Measurements from ENCODE around the gene ULBP2.
A peak's percentile ranks its signal among the peaks of the same experiment; 100 is the strongest.
"Not testable (repeated sequence)": the region's sequence is repeated elsewhere in the genome, so short reads cannot be mapped to it uniquely, and the experiment has no call there.

The ULBP2 gene

DNA sequence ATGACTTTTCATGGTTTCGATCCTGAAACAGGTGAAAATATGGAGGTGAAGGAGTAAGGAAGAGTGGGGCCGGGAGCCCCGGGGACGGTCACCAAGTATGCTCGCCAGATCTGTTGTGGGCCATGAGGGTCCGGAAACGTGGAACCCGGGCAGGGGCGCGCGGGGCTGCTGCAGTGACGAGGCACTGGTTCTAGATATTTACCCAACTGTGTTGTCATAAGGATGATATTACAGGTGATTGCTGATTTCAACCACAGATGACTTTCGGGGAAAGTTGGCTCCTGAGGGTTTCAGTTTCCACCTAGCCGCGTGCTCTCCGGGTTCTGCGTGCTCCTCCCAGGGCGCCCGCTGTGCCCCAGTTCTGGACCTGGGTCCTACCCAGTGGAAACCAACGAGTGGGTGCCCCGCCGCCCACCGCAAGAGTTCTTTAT, 31.1 kb upstream of the ULBP2 start:
- Histone ChIP-seq H3K36me3 (replicated peaks; ENCODE audit: insufficient read depth, low read length) (no peaks in the 10 kb centered on the region), H3K79me2 (ENCODE audit: low read length) (no peaks in the 10 kb centered on the region), H2AFZ (ENCODE audit: low read length) (no peak overlapping the region), H3K9me2 (replicated peaks; ENCODE audit: insufficient read depth, low read length) (no peaks in the 10 kb centered on the region), H4K20me1 (ENCODE audit: insufficient read depth, low read length) (no peaks in the 10 kb centered on the region), H3K9ac (ENCODE audit: low read length) (no peak overlapping the region), H3K4me1 (ENCODE audit: low read length) (no peaks in the 10 kb centered on the region), H3K27me3 (replicated peaks; ENCODE audit: insufficient read depth, low read length) (peaks cover 79% of the 10 kb centered on the region), H3F3A (ENCODE audit: insufficient read depth, low read length) (no peaks in the 10 kb centered on the region), H3K27ac (ENCODE audit: low read length) (no peak overlapping the region), H3K9me3 (replicated peaks; ENCODE audit: insufficient read depth, low read length) (no peaks in the 10 kb centered on the region), H3K4me3 (ENCODE audit: low read length) (no peak overlapping the region), H3K4me2 (ENCODE audit: low read depth, low read length) (no peak overlapping the region)
- TF ChIP-seq, protein P1, sequence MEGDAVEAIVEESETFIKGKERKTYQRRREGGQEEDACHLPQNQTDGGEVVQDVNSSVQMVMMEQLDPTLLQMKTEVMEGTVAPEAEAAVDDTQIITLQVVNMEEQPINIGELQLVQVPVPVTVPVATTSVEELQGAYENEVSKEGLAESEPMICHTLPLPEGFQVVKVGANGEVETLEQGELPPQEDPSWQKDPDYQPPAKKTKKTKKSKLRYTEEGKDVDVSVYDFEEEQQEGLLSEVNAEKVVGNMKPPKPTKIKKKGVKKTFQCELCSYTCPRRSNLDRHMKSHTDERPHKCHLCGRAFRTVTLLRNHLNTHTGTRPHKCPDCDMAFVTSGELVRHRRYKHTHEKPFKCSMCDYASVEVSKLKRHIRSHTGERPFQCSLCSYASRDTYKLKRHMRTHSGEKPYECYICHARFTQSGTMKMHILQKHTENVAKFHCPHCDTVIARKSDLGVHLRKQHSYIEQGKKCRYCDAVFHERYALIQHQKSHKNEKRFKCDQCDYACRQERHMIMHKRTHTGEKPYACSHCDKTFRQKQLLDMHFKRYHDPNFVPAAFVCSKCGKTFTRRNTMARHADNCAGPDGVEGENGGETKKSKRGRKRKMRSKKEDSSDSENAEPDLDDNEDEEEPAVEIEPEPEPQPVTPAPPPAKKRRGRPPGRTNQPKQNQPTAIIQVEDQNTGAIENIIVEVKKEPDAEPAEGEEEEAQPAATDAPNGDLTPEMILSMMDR (IDR thresholded peaks at IDR 0.05; ENCODE audit: low read length), result no peak
- TF ChIP-seq EZH2 (optimal IDR thresholded peaks at IDR 0.05; ENCODE audit: low read depth, low read length), result no peak
- TF ChIP-seq EZH2phosphoT487 (IDR thresholded peaks at IDR 0.05; ENCODE audit: low read length), result no peak
- DNase-seq, result peak; percentile 7

DNA sequence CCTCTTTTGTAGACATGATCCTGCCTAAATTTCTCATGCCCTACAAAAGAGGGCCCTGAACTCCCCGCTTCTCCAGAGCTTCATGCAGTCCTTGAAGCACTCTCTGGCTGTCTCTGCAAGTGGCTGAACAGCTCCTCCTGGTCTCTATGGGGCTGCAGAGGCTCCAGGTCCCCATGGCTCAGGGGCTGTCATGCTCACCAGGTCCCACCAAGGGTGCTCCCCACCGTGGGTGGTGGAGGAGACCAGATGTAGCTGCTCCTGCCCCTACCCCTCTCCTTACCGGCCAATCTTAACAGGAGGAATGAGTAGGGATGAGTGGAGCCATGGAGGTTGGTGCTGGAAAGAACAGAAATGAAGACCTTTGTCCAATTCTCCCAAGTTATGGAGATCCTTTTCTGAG, 29.1 kb upstream of the ULBP2 start:
- H3K9ac ChIP-seq (ENCODE audit: low read length); H3K9me3 ChIP-seq (replicated peaks; ENCODE audit: insufficient read depth, low read length); H3K4me2 ChIP-seq (ENCODE audit: low read depth, low read length); H3K4me1 ChIP-seq (ENCODE audit: low read length); H4K20me1 ChIP-seq (ENCODE audit: insufficient read depth, low read length); H3K36me3 ChIP-seq (replicated peaks; ENCODE audit: insufficient read depth, low read length); H3K4me3 ChIP-seq (ENCODE audit: low read length); H3K9me2 ChIP-seq (replicated peaks; ENCODE audit: insufficient read depth, low read length); H3F3A ChIP-seq (ENCODE audit: insufficient read depth, low read length); H2AFZ ChIP-seq (ENCODE audit: low read length); H3K27ac ChIP-seq (ENCODE audit: low read length); DNase-seq; H3K79me2 ChIP-seq (ENCODE audit: low read length): not testable (repeated sequence)
- peaks cover 72% of the 10 kb centered on the region for H3K27me3 ChIP-seq (replicated peaks; ENCODE audit: insufficient read depth, low read length)

DNA sequence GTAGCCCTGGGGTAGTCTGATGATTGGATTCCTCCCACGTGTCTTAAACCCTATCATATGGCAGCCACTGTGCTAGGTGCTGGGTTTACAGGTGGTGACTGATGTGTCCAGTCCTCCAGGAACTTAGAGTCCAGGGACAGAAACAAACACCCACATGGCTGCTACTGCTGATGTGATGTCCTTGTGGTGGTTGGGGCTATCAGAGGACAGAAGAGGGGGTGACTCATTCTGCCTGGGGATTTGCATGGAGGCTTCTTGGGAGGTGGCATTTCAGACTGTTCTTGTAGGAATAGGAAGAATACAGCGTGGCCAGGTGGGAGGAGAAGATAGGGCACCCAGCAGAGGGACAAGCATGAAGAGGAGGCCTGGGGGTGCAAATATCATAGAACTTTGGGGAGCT, 28.7 kb upstream of the ULBP2 start:
- H2AFZ ChIP-seq (ENCODE audit: low read length), result no peak overlapping the region
- H3K79me2 ChIP-seq (ENCODE audit: low read length), result no peaks in the 10 kb centered on the region
- no peaks in the 10 kb centered on the region for H3K36me3 ChIP-seq (replicated peaks; ENCODE audit: insufficient read depth, low read length)
- H3K4me3 ChIP-seq (ENCODE audit: low read length), result no peak overlapping the region
- H4K20me1 ChIP-seq (ENCODE audit: insufficient read depth, low read length), result no peaks in the 10 kb centered on the region
- H3K4me2 ChIP-seq (ENCODE audit: low read depth, low read length), result no peak overlapping the region
- no peaks in the 10 kb centered on the region for H3K9me2 ChIP-seq (replicated peaks; ENCODE audit: insufficient read depth, low read length)
- no peak overlapping the region for H3K27ac ChIP-seq (ENCODE audit: low read length)
- H3K9ac ChIP-seq (ENCODE audit: low read length), result no peak overlapping the region
- peaks cover 72% of the 10 kb centered on the region for H3K27me3 ChIP-seq (replicated peaks; ENCODE audit: insufficient read depth, low read length)
- TF ChIP-seq EZH2phosphoT487 (IDR thresholded peaks at IDR 0.05; ENCODE audit: low read length) (no peak), EZH2 (optimal IDR thresholded peaks at IDR 0.05; ENCODE audit: low read depth, low read length) (no peak)
- TF ChIP-seq, protein P1 (IDR thresholded peaks at IDR 0.05; ENCODE audit: low read length), result no peak
- no peak for DNase-seq
- no peaks in the 10 kb centered on the region for H3F3A ChIP-seq (ENCODE audit: insufficient read depth, low read length)
- H3K4me1 ChIP-seq (ENCODE audit: low read length), result no peaks in the 10 kb centered on the region
- H3K9me3 ChIP-seq (replicated peaks; ENCODE audit: insufficient read depth, low read length), result no peaks in the 10 kb centered on the region

DNA sequence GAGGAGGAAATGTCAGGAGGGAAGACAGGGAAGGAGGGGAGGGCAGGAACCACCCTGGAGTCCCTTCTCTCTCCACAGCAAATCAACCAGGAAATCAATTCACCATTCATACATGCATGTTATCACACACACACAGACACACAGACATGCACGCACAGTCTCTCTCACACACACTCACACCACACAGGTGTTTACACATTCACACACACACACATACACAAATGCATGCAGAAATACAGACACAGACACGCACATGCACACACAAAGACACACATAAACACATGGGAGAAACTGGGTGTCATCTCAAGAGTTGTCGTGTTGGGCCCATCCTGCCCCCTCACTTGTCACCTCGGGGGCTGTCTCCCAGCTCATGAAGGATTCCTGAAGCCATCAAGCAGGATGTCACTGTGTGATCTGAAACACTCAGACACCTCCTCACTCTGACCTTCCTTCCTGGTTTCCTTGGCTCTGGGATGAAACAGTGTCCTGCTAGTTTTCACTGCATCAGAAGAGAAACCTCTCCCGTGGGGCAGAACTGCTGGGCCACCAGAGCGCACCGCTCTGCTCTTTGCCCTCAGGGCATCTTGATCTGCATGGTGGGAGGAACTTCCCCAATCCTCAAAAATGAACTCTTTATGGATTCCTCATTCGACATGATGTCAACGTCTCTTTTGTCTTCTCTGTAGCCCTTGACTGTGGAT, 28.1 kb upstream of the ULBP2 start:
- no peak overlapping the region for H3K27ac ChIP-seq (ENCODE audit: low read length)
- H3K9me3 ChIP-seq (replicated peaks; ENCODE audit: insufficient read depth, low read length), result no peaks in the 10 kb centered on the region
- H3K9ac ChIP-seq (ENCODE audit: low read length), result no peak overlapping the region
- H3K27me3 ChIP-seq (replicated peaks; ENCODE audit: insufficient read depth, low read length), result peaks cover 74% of the 10 kb centered on the region
- H3K79me2 ChIP-seq (ENCODE audit: low read length), result no peaks in the 10 kb centered on the region
- no peaks in the 10 kb centered on the region for H4K20me1 ChIP-seq (ENCODE audit: insufficient read depth, low read length)
- DNase-seq, result no peak
- no peaks in the 10 kb centered on the region for H3K4me1 ChIP-seq (ENCODE audit: low read length)
- no peaks in the 10 kb centered on the region for H3K9me2 ChIP-seq (replicated peaks; ENCODE audit: insufficient read depth, low read length)
- no peak overlapping the region for H3K4me2 ChIP-seq (ENCODE audit: low read depth, low read length)
- H3K4me3 ChIP-seq (ENCODE audit: low read length), result no peak overlapping the region
- H3K36me3 ChIP-seq (replicated peaks; ENCODE audit: insufficient read depth, low read length), result no peaks in the 10 kb centered on the region
- no peaks in the 10 kb centered on the region for H3F3A ChIP-seq (ENCODE audit: insufficient read depth, low read length)
- H2AFZ ChIP-seq (ENCODE audit: low read length), result no peak overlapping the region
- TF ChIP-seq, protein P1 (IDR thresholded peaks at IDR 0.05; ENCODE audit: low read length), result no peak
- TF ChIP-seq EZH2 (optimal IDR thresholded peaks at IDR 0.05; ENCODE audit: low read depth, low read length) (no peak), EZH2phosphoT487 (IDR thresholded peaks at IDR 0.05; ENCODE audit: low read length) (no peak)
